ENCODE data around the gene MRPL57.
"Not testable (repeated sequence)": the region's sequence is repeated elsewhere in the genome, so short reads cannot be mapped to it uniquely, and the experiment has no call there.

The MRPL57 gene

GRCh38 chr13:21176982-21177284 is 475 bp downstream of the MRPL57 start:
- DNase-seq = no peak
- H3K27ac ChIP-seq = peak overlapping the region; percentile 94
- H3K27me3 ChIP-seq (ENCODE audit: insufficient read depth, low read depth, severe bottlenecking) = no peaks in the 10 kb centered on the region
- TF ChIP-seq, protein P1, sequence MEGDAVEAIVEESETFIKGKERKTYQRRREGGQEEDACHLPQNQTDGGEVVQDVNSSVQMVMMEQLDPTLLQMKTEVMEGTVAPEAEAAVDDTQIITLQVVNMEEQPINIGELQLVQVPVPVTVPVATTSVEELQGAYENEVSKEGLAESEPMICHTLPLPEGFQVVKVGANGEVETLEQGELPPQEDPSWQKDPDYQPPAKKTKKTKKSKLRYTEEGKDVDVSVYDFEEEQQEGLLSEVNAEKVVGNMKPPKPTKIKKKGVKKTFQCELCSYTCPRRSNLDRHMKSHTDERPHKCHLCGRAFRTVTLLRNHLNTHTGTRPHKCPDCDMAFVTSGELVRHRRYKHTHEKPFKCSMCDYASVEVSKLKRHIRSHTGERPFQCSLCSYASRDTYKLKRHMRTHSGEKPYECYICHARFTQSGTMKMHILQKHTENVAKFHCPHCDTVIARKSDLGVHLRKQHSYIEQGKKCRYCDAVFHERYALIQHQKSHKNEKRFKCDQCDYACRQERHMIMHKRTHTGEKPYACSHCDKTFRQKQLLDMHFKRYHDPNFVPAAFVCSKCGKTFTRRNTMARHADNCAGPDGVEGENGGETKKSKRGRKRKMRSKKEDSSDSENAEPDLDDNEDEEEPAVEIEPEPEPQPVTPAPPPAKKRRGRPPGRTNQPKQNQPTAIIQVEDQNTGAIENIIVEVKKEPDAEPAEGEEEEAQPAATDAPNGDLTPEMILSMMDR (IDR thresholded peaks at IDR 0.05; ENCODE audit: low read depth, low read length) = no peak
- peak overlapping the region; percentile 78 for H3K4me3 ChIP-seq (ENCODE audit: low read depth, low read length)
- no peaks in the 10 kb centered on the region for H3K9me3 ChIP-seq (ENCODE audit: severe bottlenecking)
- peaks cover 20% of the 10 kb centered on the region for H3K36me3 ChIP-seq

GRCh38 chr13:21181671-21182070 is 5.2 kb downstream of the MRPL57 start:
- Histone ChIP-seq H3K36me3 (peaks cover 14% of the 10 kb centered on the region), H3K4me3 (ENCODE audit: low read depth, low read length) (no peak overlapping the region), H3K27ac (no peak overlapping the region), H3K27me3 (ENCODE audit: insufficient read depth, low read depth, severe bottlenecking) (no peaks in the 10 kb centered on the region), H3K9me3 (ENCODE audit: severe bottlenecking) (no peaks in the 10 kb centered on the region)
- TF ChIP-seq, protein P1 (IDR thresholded peaks at IDR 0.05; ENCODE audit: low read depth, low read length) = no peak
- DNase-seq = no peak

- not testable (repeated sequence) for H3K4me3 ChIP-seq (ENCODE audit: low read depth, low read length); H3K36me3 ChIP-seq; H3K27ac ChIP-seq; H3K9me3 ChIP-seq (ENCODE audit: severe bottlenecking); DNase-seq; H3K27me3 ChIP-seq (ENCODE audit: insufficient read depth, low read depth, severe bottlenecking)
These were observed 10.0 kb downstream of the MRPL57 start for GRCh38 chr13:21186410-21186809.

DNA sequence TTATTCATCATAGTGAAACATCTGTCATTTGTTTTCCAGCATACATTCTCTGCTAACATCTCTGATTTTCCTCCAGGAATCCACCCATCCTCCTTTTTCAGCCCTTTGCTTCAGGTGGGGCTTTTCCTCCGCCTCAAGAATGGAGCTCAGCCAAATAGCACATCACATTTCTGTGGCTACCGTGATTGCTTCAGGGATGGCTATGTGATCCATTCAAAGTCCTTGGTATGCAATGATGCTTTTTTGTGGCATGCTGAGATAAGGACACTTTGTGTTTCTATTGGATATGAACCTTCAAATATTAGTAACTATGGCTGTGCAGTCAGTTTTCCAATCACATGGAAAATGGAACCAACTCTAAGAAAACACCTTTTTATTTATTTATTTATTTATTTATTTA is 18.3 kb downstream of the MRPL57 start:
- not testable (repeated sequence) for H3K9me3 ChIP-seq (ENCODE audit: severe bottlenecking); H3K27ac ChIP-seq; H3K36me3 ChIP-seq; H3K4me3 ChIP-seq (ENCODE audit: low read depth, low read length); DNase-seq; H3K27me3 ChIP-seq (ENCODE audit: insufficient read depth, low read depth, severe bottlenecking)

GRCh38 chr13:21197606-21198225 is 21.3 kb downstream of the MRPL57 start:
- not testable (repeated sequence) for H3K27ac ChIP-seq, DNase-seq

GRCh38 chr13:21198391-21198790 is 21.9 kb downstream of the MRPL57 start:
- not testable (repeated sequence) for H3K27ac ChIP-seq; H3K36me3 ChIP-seq; H3K27me3 ChIP-seq (ENCODE audit: insufficient read depth, low read depth, severe bottlenecking); H3K9me3 ChIP-seq (ENCODE audit: severe bottlenecking); DNase-seq; H3K4me3 ChIP-seq (ENCODE audit: low read depth, low read length)

More at GRCh38 chr13:21197606-21198225, 21.3 kb downstream of the MRPL57 start:
- not testable (repeated sequence) for H3K36me3 ChIP-seq; H3K4me3 ChIP-seq (ENCODE audit: low read depth, low read length); H3K9me3 ChIP-seq (ENCODE audit: severe bottlenecking); H3K27me3 ChIP-seq (ENCODE audit: insufficient read depth, low read depth, severe bottlenecking)

GRCh38 chr13:21201456-21202190 is 25.2 kb downstream of the MRPL57 start:
- H3K9me3 ChIP-seq (ENCODE audit: severe bottlenecking); H3K36me3 ChIP-seq; H3K27ac ChIP-seq; H3K4me3 ChIP-seq (ENCODE audit: low read depth, low read length); H3K27me3 ChIP-seq (ENCODE audit: insufficient read depth, low read depth, severe bottlenecking); DNase-seq: not testable (repeated sequence)

GRCh38 chr13:21202767-21203531 is 26.5 kb downstream of the MRPL57 start:
- no peak overlapping the region for H3K27ac ChIP-seq
- H3K36me3 ChIP-seq = no peaks in the 10 kb centered on the region
- H3K9me3 ChIP-seq (ENCODE audit: severe bottlenecking) = peaks cover 9% of the 10 kb centered on the region
- no peaks in the 10 kb centered on the region for H3K27me3 ChIP-seq (ENCODE audit: insufficient read depth, low read depth, severe bottlenecking)
- DNase-seq = no peak
- no peak overlapping the region for H3K4me3 ChIP-seq (ENCODE audit: low read depth, low read length)
- TF ChIP-seq, protein P1 (IDR thresholded peaks at IDR 0.05; ENCODE audit: low read depth, low read length) = no peak
